Measurements from ENCODE around the gene TTC39A. TPM values are rescaled to one million over a fixed set of nuclear protein-coding genes. Genes with fewer than 3 reads are reported as not detected.

Gene TTC39A
- total RNA-seq, 1 donor from 2014 or later: 1.4 TPM

DNA sequence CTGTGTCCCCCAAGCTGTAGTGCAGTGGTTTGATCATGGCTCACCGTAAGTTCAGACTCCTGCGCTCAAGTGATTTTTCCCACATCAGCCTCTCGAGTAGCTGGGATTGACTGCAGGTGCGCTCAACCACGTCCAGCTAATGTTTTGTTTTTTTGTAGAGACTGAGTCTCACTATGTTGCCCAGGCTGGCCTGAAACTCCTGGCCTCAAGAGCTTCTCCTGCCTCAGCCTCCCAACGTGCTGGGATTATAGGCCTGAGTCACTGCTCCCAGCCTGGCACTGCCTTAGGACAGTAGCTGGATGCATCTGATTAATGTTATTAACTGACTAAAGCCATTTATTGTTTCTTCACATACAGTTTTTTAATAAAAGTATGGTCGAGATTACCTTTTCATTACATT, 54.1 kb downstream of the TTC39A start:
- H3K9ac ChIP-seq (ENCODE audit: low read length): no peak overlapping the region
- DNase-seq (ENCODE audit: low read depth) (no peak), FAIRE-seq (no peak)
- H3K4me1 ChIP-seq (ENCODE audit: insufficient read depth, low read length): no peaks in the 10 kb centered on the region
- no peaks in the 10 kb centered on the region for H3K9me3 Mint-ChIP-seq (ENCODE audit: unreplicated experiment)
- no peak overlapping the region for H3K4me3 ChIP-seq (ENCODE audit: insufficient read depth, low read depth, low read length)
- TF ChIP-seq CTCF (IDR thresholded peaks at IDR 0.05; ENCODE audit: insufficient read depth, low read depth, low read length) (no peak), EZH2 (IDR thresholded peaks at IDR 0.05; ENCODE audit: insufficient read depth, low read length) (no peak)
- H3K27me3 ChIP-seq (ENCODE audit: insufficient read depth, low read length): no peaks in the 10 kb centered on the region
- no peak overlapping the region for H2AFZ ChIP-seq (ENCODE audit: low read depth, low read length)
- no peaks in the 10 kb centered on the region for H3K4me1 Mint-ChIP-seq (ENCODE audit: low read depth, unreplicated experiment)
- peaks cover 6% of the 10 kb centered on the region for H3K36me3 ChIP-seq (ENCODE audit: insufficient read depth, low read length)
- H3K27ac Mint-ChIP-seq (ENCODE audit: unreplicated experiment): no peak overlapping the region
- H3K36me3 Mint-ChIP-seq (ENCODE audit: low read depth, unreplicated experiment): peaks cover 10% of the 10 kb centered on the region
- H3K27ac ChIP-seq (ENCODE audit: low read depth, low read length): no peak overlapping the region
- H3K27me3 Mint-ChIP-seq (ENCODE audit: low read depth, unreplicated experiment): no peaks in the 10 kb centered on the region
- H3K4me3 Mint-ChIP-seq (ENCODE audit: unreplicated experiment): no peak overlapping the region
- peaks cover 29% of the 10 kb centered on the region for H4K20me1 ChIP-seq (ENCODE audit: insufficient read depth, low read length)
- no peaks in the 10 kb centered on the region for H3K9me3 ChIP-seq (ENCODE audit: insufficient read depth, low read depth, low read length)
- peaks cover 5% of the 10 kb centered on the region for H3K79me2 ChIP-seq (ENCODE audit: insufficient read depth, low read length)
- H3K4me2 ChIP-seq (ENCODE audit: low read length): no peak overlapping the region

DNA sequence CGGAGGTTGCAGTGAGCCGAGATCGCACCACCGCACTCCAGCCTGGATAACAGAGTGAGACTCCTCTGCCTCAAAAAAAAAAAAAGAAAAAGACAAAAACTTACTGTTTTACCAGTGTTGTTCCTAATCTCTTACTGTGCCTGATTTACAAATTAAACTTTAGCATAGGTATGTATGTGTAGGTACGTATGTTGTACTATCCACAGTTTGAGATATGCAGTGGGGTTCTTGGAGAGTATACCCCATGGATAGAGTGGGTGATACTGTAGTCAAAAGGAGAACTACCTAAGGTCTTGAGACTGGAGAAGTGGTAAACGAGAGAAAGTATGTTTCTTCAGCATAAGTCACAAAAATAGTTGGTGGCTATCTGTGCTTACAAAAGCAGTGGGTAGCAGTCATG, 55.7 kb downstream of the TTC39A start:
- no peak overlapping the region for H3K4me2 ChIP-seq (ENCODE audit: low read length)
- DNase-seq (ENCODE audit: low read depth): no peak
- H3K36me3 ChIP-seq (ENCODE audit: insufficient read depth, low read length): peaks cover 12% of the 10 kb centered on the region
- Mint-ChIP-seq H3K27ac (ENCODE audit: unreplicated experiment) (no peak overlapping the region), H3K4me3 (ENCODE audit: unreplicated experiment) (no peak overlapping the region), H3K9me3 (ENCODE audit: unreplicated experiment) (no peaks in the 10 kb centered on the region), H3K36me3 (ENCODE audit: low read depth, unreplicated experiment) (peaks cover 12% of the 10 kb centered on the region), H3K4me1 (ENCODE audit: low read depth, unreplicated experiment) (peaks cover 2% of the 10 kb centered on the region), H3K27me3 (ENCODE audit: low read depth, unreplicated experiment) (no peaks in the 10 kb centered on the region)
- H3K4me1 ChIP-seq (ENCODE audit: insufficient read depth, low read length): no peaks in the 10 kb centered on the region
- peaks cover 22% of the 10 kb centered on the region for H4K20me1 ChIP-seq (ENCODE audit: insufficient read depth, low read length)
- no peak overlapping the region for H3K27ac ChIP-seq (ENCODE audit: low read depth, low read length)
- H3K4me3 ChIP-seq (ENCODE audit: insufficient read depth, low read depth, low read length): no peak overlapping the region
- FAIRE-seq: no peak
- H3K79me2 ChIP-seq (ENCODE audit: insufficient read depth, low read length): peaks cover 19% of the 10 kb centered on the region
- H2AFZ ChIP-seq (ENCODE audit: low read depth, low read length): no peak overlapping the region
- no peaks in the 10 kb centered on the region for H3K27me3 ChIP-seq (ENCODE audit: insufficient read depth, low read length)
- H3K9me3 ChIP-seq (ENCODE audit: insufficient read depth, low read depth, low read length): no peaks in the 10 kb centered on the region
- H3K9ac ChIP-seq (ENCODE audit: low read length): no peak overlapping the region
- TF ChIP-seq CTCF (IDR thresholded peaks at IDR 0.05; ENCODE audit: insufficient read depth, low read depth, low read length) (no peak), EZH2 (IDR thresholded peaks at IDR 0.05; ENCODE audit: insufficient read depth, low read length) (no peak)

DNA sequence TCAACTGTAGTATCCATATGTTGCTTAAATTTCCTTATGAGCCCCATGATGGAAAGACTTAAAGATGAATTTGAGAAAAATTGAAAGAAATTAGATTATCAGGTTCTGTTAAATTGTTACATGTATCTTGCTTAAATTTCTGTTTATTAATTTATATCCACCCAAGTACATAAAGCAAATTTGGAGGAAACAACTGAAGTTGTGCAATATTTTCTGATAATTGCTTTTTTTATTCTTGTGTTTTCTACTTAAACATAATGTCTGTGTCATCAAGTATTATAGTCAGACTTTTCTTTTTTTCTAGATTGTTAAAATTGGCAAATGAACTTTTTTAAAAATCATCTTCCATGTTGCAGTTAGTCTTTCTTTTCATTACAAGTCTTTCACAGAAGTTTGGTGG, 57.4 kb downstream of the TTC39A start:
- no peaks in the 10 kb centered on the region for H3K9me3 ChIP-seq (ENCODE audit: insufficient read depth, low read depth, low read length)
- TF ChIP-seq EZH2 (IDR thresholded peaks at IDR 0.05; ENCODE audit: insufficient read depth, low read length) (no peak), CTCF (IDR thresholded peaks at IDR 0.05; ENCODE audit: insufficient read depth, low read depth, low read length) (no peak)
- no peak overlapping the region for H3K27ac ChIP-seq (ENCODE audit: low read depth, low read length)
- DNase-seq (ENCODE audit: low read depth) (no peak), FAIRE-seq (no peak)
- peaks cover 15% of the 10 kb centered on the region for H3K4me1 Mint-ChIP-seq (ENCODE audit: low read depth, unreplicated experiment)
- H3K4me2 ChIP-seq (ENCODE audit: low read length): no peak overlapping the region
- H4K20me1 ChIP-seq (ENCODE audit: insufficient read depth, low read length): peaks cover 22% of the 10 kb centered on the region
- H3K27ac Mint-ChIP-seq (ENCODE audit: unreplicated experiment): no peak overlapping the region
- H3K4me3 Mint-ChIP-seq (ENCODE audit: unreplicated experiment): no peak overlapping the region
- peaks cover 12% of the 10 kb centered on the region for H3K36me3 ChIP-seq (ENCODE audit: insufficient read depth, low read length)
- H3K9ac ChIP-seq (ENCODE audit: low read length): no peak overlapping the region
- H2AFZ ChIP-seq (ENCODE audit: low read depth, low read length): no peak overlapping the region
- H3K27me3 Mint-ChIP-seq (ENCODE audit: low read depth, unreplicated experiment): no peaks in the 10 kb centered on the region
- H3K27me3 ChIP-seq (ENCODE audit: insufficient read depth, low read length): no peaks in the 10 kb centered on the region
- peaks cover 35% of the 10 kb centered on the region for H3K79me2 ChIP-seq (ENCODE audit: insufficient read depth, low read length)
- peaks cover 12% of the 10 kb centered on the region for H3K36me3 Mint-ChIP-seq (ENCODE audit: low read depth, unreplicated experiment)
- no peaks in the 10 kb centered on the region for H3K9me3 Mint-ChIP-seq (ENCODE audit: unreplicated experiment)
- H3K4me3 ChIP-seq (ENCODE audit: insufficient read depth, low read depth, low read length): no peak overlapping the region
- H3K4me1 ChIP-seq (ENCODE audit: insufficient read depth, low read length): peaks cover 14% of the 10 kb centered on the region
